GM23338 (cell line): Measurements from ENCODE around the gene PARP14.

Experiments
- EZH2 ChIP-seq: fragments of 200-600 bp; sonication (generic); IDR thresholded peaks from one replicate; pipeline ENCODE4 v1.8.0; 2017; ENCODE audit warnings: antibody characterized with exemption, mild to moderate bottlenecking, low read depth; ENCODE audit not compliant: unreplicated experiment
- EZH2phosphoT487 ChIP-seq: fragments of 200-600 bp; sonication (generic); IDR thresholded peaks from one replicate; pipeline ENCODE4 v1.8.1; 2018; ENCODE audit warnings: antibody characterized with exemption; ENCODE audit not compliant: unreplicated experiment
- JUNB ChIP-seq: IDR thresholded peaks from one replicate; pipeline ENCODE4 v1.6.1; 2016; ENCODE audit warnings: antibody characterized with exemption; ENCODE audit not compliant: unreplicated experiment
- NANOG ChIP-seq: IDR thresholded peaks from 2 replicates; pipeline ENCODE4 v1.6.1; 2016; ENCODE audit warnings: antibody characterized with exemption, borderline replicate concordance
- POLR2AphosphoS5 ChIP-seq: IDR thresholded peaks from 2 replicates; pipeline ENCODE4 v1.6.1; 2016; ENCODE audit warnings: antibody characterized with exemption, low read depth
- STAT1 ChIP-seq: IDR thresholded peaks from one replicate; pipeline ENCODE4 v1.6.1; 2016; ENCODE audit warnings: antibody characterized with exemption; ENCODE audit not compliant: unreplicated experiment
- TF ChIP-seq, protein P1 (sequence below), 2 experiments: fragments of 200-600 bp in 1 of 2; sonication (generic) in 1 of 2; conservative IDR thresholded peaks; 2 replicates each; pipeline versions ENCODE4 v1.5.1 to v1.6.1; 2016 to 2017; ENCODE audit warnings: antibody characterized with exemption in 2 of 2, low read depth in 2 of 2, mild to moderate bottlenecking in 2 of 2, moderate library complexity in 1 of 2

DNA sequence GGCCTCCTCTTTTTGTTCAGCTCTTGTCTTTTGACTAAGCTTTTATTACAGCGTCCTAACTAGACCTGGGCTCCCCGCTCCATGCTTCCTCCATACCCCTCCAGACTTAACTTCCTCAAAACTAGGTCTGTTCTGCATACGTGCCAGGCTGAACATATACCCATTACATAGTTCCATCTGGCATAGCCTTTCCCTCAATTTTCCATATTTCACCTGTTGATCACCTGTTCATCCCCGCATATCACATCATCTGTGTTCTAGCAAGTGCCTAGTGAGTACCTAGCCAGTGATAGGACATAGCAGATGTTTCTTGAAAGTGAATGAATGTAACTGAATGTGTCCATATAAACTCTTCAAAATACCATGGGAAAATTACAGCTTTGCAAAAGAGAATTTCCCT is 36.0 kb downstream of the PARP14 start:
- TF ChIP-seq EZH2 (no peak), JUNB (no peak), POLR2AphosphoS5 (no peak), NANOG (no peak), EZH2phosphoT487 (no peak), STAT1 (no peak)
- TF ChIP-seq, protein P1, sequence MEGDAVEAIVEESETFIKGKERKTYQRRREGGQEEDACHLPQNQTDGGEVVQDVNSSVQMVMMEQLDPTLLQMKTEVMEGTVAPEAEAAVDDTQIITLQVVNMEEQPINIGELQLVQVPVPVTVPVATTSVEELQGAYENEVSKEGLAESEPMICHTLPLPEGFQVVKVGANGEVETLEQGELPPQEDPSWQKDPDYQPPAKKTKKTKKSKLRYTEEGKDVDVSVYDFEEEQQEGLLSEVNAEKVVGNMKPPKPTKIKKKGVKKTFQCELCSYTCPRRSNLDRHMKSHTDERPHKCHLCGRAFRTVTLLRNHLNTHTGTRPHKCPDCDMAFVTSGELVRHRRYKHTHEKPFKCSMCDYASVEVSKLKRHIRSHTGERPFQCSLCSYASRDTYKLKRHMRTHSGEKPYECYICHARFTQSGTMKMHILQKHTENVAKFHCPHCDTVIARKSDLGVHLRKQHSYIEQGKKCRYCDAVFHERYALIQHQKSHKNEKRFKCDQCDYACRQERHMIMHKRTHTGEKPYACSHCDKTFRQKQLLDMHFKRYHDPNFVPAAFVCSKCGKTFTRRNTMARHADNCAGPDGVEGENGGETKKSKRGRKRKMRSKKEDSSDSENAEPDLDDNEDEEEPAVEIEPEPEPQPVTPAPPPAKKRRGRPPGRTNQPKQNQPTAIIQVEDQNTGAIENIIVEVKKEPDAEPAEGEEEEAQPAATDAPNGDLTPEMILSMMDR (conservative IDR thresholded peaks at IDR 0.05; ENCODE audit: low read depth in 2 of 2), result no peak
